HG03066 (cell line): ENCODE results near the gene SPTLC1.
A peak's percentile ranks its signal among the peaks of the same experiment; 100 is the strongest.
"Not testable (repeated sequence)": the region's sequence is repeated elsewhere in the genome, so short reads cannot be mapped to it uniquely, and the experiment has no call there.

Experiments
- ATAC-seq: cut with Tn5 transposase; IDR thresholded peaks from one replicate; pipeline ENCODE4 v1.9.1; 2021; ENCODE audit warnings: low read depth; ENCODE audit not compliant: unreplicated experiment

SPTLC1 gene

DNA sequence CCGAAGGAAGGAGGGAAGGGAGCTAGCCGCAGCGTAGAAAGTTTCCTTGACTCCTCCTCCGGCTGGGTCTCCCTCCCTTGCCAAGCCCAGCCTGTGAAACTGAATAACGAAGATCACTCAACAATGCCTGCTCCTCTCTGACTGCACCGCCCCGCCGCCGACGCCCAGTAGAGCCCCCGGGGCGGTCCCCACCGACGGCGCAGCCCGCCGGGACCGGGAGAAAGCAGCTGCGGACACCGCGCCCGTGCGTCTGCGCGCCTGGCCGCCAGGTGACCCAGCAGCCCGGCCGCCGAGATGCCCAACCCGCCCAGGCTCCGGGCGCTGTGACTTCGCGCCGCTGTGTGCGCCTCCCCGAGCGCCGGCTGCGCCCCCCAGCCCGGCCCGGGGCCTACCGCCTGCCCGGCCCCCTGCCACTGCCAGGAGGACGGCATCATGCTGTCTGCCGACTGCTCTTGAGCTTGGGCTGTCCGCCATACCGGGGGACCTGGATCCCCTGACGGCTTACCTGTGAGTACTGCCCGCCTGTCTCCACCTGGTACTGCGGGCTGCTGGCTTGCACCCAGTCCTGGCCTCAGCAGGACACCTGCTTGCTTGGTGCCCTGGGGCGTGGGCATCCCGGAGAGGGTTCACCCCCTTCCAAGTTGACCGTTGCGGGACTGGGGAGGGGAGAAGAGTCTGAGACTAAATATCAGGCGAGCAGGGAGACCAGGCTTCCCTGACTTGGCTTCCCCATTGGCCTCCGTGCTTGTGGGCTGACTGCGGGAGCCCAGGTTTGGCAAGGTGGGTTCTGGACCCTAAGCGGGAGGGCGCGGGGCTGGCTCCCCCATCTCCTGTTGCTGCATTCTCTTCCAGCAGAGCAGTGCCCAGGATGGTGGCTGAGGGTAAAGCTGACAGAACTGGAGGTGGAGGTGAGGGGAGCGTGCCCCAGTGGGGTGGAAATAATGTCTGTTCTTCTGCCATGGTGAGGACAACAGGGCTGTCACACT is 26.2 kb upstream of the SPTLC1 start:
- ATAC-seq, result no peak

DNA sequence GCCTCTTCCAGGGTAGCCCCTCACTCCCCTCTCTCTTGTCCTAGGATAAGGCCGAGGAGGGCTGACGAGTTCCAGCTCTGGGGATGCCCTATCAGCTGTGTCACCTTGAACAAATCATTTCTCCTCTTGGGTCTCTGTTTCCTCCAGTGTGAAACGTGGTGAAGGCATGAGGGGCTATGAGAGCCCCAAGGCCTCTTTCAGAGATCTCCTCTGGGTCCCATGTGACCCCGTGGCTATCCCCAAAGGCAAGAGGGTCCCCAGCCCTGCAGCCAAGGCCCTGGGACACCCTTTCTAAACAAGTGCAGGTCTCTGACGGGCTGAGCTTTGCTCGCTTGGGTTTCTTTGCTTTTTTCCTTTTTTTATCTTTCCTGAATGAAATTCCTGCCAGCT is 25.5 kb upstream of the SPTLC1 start:
- ATAC-seq, result no peak

DNA sequence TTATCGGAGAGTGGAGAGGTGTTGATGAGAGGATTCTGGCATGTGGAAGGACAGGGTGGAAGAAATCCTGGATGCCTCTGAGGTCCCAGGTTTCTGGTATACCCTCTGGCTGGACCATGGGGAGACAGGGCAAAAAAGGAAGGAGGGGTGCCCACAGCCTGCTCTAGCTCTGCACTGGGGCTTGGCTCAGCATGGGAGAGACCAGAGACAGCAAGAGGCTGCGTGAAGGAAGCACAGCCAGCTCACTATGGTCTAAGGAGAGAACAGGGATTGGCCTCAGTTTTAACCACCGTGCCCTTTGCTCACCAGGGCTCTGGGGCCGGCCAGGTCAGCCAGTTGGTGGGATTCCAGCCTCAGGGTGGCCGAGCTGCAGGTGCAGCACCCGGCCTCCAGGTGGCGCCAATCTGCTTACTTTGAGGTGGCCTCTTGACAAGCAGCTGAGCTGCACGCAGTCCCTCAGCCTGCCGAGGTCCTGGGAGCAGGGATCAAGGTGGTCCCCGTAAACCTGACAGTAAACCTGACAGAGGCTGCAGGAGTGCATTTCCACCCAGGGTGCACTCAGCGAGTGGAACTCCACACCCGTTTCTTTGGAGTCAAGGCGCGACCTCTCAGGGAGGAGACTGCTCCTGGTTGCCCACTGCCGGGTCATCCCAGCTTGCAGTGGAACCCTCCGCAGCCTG is 25.0 kb upstream of the SPTLC1 start:
- ATAC-seq, result no peak

DNA sequence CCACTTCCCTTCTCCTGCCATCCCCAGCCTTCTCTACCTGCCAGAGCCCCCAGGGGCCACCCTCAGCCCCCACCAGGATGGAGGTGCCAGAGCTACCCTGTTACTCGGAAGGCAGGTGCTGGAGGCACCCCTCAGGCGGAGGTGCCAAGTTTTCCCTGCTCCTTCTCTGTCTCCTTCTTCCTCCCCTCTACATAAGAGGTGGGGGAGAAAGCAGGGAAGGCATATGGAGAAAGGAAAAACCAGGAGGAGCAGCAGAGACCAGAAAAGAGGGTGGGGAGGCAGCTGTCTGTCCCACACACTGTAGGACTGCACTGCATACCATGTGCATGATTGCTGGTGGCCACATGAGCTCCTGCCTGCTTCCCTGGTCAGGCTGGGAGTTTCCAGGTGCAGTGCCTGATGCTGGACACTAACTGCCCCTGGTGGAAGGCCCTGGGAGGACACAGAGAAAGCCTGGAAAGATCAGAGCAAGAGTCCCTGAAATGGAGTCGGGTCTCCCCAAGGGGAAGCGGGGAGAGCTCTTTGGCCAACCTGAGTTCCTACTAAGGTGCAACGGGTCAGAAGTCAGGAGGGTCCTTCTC is 23.8 kb upstream of the SPTLC1 start:
- not testable (repeated sequence) for ATAC-seq

DNA sequence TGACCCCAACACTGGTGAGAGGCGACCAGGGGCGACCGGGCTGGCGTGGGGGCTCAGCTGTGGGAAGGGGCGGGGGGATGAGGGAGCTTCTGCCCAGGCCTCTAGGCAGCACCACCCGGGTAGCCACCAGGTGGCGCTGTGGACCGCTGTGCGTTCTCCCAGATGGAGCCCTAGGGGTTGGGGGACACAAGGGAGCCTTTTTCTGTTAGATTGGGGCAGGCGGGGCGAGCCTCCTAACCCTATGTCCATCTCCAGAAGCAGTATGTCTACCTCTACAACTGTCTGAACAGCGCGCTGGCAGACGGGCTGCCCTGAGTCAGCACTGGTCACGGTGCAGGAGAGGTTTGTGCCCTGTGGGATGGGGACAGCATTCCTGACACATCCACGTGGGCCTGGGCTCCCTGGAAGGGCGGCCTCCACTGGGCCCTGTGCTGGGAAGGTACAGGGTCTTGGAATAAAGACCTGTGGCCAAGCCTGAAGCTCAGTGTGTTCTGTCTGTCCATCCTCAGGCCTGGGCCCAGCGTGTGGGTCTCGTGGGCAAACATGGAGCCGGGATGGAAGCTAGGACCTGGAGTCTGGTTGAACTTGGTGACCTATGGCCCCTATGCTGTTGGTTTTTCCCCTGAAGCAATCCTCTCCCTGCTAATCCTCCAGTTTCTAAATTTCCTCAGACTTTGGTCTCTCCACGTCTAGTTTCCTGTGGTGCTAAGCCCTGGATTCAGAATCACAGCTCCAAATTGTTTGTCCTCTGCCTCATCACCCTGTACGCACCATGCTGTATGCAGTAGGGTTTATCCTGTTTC is 23.1 kb upstream of the SPTLC1 start:
- ATAC-seq, result no peak

DNA sequence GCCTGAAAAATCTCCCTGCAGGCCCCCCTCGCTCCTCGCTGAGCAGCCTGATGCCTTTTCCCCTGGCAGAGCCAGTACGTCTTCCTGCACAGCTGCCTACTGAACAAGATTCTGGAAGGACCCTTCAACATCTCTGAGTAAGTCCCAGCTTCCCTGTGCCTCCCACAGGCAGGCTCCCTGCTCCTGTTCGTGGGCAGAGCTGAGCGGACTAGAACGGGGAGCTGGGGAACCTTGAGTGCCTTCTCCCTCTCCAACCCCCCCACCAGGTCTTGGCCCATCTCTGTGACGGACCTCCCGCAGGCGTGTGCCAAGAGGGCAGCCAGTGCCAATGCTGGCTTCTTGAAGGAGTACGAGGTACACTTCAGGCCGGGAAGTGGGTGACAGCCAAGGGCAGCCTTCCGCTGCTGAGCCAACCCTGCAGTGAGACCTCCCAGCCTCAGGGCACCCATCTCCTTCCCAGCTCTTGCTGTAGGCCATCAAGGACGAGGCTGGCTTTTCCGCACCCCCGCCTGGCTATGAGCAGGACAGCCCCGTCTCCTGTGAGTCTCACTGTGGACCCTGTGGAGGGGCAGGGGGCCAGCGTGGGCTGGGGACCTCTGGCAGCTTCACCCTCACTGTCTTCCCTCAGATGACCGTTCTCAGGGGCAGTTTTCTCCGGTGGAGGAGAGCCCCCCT is 21.1 kb upstream of the SPTLC1 start:
- no peak for ATAC-seq

DNA sequence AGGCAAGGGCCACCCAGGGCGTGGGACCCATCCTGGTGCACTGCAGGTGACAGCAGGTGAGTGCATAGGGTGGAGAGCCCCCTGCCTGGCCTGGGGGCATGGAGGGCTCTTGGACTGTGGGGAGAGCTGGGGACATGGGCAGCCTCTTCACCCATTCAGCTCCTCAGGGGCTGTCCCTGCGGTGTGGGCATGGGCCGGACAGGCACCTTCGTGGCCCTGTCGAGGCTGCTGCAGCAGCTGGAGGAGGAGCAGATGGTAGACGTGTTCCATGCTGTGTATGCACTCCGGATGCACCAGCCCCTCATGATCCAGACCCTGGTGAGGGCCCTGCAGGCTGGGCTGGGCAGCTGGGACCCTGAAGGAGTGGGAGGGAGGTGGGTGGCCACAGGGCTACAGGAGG is 20.4 kb upstream of the SPTLC1 start:
- no peak for ATAC-seq

DNA sequence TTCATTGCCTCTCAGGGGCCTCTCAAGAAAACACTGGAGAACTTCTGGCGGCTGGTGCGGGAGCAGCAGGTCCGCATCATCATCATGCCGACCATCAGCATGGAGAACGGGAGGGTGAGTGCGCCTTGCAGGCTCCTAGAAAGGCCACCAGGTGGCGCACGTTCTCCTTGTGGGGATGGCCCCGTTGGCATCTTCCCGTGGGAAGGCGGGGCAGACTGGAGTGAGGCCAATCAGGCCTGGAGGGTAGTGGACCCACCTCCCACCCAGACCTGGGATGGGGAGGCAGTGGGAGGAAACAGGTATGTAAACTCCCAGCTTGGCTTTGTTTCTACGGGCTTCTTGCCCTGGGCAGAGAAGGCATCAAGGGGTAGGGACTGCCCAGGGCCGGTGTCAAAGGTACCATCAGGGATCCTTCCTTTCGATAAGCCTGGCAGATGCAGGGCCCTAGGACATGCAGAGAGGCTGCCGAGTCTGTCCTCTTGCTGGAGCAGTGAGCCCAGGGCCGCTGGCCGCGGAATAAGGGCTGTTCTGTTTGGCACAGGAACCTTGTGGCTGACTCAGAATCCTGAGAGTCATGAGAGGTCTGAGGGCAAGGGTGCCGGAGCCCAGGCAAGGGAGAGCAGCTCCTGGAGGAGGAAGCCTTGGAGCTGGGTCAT is 18.9 kb upstream of the SPTLC1 start:
- ATAC-seq, result peak; percentile 74

DNA sequence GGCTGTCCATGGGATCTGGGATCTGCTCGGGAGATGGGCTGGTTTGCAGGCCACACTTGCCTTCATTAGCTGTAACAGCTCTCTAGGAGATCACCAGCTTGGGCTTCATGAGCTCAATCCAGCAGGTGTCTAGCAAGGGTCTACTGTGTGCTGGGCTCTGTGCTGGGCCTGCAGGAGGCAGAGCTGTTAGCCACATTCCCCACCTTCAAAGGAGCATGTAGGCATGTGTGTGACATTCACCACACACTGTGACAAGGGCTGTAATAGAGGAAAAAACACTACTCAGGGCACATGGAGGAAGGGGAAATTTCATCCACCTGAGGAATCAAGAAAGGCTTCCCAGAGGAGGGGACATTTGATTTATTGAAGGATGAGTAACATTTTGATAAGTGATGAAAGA is 17.7 kb upstream of the SPTLC1 start:
- ATAC-seq, result not testable (repeated sequence)

DNA sequence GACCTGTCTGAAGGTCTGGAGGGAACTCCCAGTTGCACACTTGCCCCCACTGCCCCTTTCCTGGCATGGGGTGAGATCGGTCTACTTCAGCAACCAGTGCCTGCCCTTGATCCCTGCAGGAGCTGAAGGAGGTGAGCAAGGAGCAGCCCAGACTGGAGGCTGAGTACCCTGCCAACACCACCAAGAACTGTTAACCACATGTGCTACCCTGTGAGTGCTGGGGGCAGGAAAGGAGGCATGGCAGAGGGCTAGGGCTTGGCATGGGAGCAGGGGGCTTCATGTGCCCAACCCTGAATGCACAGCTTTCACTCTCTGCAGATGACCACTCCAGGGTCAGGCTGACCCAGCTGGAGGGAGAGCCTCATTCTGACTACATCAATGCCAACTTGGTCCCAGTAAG is 17.3 kb upstream of the SPTLC1 start:
- no peak for ATAC-seq

DNA sequence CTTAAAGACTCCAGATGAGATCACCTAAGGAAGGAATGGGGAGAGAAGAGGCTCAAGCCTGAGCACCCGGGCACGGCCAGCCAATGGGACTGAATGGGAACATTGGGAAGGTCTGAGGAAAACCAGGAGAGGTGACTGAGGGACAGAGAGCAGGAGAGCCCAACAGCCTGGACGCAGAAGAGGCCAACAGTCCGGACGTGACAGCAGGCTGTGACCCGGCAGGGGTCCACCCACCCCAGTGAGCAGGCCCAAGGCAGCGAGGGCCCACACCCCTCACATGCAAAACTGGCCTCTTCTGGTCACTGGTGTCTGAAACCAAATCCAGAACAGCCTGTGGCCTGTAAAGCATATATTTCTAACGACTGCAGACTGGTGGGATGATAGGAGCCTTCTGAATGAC is 7.6 kb upstream of the SPTLC1 start:
- no peak for ATAC-seq

DNA sequence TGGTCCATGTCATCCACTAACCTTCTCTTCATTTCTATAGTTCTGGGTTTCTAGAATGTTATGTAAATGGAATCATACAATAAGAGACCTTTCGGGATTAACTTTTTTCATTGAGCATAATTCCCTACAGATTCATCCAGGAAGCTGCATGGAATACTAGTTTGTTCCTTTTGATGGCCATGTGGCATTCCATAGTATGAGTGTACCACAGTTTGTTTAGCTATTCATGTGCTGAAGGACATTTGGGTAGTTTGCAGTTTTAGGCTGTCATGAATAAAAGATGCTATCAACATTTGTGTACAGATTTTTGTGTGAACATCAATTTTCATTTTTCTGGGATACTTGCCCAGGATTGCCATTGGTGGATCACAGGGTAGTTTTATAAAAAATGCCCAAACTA is 6.8 kb upstream of the SPTLC1 start:
- ATAC-seq, result no peak

DNA sequence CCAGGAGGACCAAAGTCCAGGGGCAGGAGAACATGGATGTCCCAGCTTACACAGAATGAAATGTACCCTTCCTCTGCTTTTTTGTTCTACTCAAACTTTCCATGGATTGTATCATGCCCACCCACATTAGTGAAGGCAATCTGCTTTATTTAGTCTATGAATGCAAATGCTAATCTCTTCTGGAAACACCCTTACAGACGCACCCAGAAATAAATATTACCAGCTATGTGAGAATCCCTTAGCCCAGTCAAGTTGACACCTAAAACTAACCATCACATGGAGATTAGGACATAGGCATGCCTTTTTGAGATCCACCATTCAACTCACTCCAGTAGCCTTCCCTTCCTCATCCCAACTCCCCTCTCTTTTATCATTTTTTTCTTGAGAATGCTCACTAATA is 6.1 kb upstream of the SPTLC1 start:
- no peak for ATAC-seq

DNA sequence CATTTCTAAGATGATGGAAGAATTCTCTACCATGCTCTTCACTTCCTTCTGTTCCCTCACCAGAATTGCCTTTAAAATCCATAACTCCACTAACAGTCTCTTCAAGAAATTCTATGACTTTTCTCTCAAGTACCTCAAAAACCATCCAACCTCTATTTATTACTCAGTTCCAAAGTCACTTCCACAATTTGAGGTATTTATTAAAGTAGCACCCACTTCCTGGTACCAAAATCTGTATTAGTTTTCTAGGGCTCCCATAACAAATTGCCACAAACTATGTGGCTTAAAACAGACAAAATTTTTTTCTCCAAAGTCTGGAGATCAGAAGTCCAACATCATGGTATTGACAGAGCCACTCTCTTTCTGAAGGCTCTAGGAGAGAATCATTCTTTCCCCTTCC is 4.9 kb upstream of the SPTLC1 start:
- no peak for ATAC-seq

DNA sequence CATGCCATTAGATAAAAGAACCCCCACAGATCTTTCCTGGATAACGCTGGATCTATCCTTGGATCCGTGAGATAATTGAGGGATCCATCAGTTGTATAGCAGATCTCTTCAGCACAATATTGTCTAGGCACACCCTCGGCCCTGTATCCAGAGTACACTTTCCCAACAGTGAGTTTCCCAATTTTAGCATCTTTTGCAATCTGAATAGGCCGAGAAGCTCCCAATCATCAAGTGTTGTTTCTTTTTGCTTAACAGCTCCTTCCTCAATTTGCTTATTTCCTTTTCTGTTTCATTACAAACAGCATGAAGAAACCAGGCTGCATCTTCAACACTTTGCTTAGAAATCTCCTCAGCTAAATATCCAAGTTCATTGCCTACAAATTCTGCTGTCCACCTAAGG is 4.4 kb upstream of the SPTLC1 start:
- ATAC-seq, result no peak

DNA sequence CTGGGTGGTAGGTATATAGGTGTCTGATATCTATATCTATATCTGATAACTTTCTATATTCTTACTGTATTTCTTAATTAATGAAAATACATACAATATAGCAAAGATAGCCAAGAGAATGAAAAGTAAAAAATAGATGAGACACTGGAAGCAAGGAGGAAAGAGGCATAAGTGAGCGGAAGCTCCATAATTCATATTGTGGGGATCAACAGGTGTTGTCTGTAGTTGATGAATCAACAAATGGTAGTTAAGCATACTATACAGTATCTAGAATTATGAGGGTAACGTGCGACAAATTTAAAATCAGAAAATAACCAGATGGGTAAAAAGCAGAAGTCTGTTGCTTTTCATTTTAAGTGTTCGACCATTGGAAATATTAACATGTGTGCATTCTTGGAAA is 7.1 kb downstream of the SPTLC1 start:
- no peak for ATAC-seq

DNA sequence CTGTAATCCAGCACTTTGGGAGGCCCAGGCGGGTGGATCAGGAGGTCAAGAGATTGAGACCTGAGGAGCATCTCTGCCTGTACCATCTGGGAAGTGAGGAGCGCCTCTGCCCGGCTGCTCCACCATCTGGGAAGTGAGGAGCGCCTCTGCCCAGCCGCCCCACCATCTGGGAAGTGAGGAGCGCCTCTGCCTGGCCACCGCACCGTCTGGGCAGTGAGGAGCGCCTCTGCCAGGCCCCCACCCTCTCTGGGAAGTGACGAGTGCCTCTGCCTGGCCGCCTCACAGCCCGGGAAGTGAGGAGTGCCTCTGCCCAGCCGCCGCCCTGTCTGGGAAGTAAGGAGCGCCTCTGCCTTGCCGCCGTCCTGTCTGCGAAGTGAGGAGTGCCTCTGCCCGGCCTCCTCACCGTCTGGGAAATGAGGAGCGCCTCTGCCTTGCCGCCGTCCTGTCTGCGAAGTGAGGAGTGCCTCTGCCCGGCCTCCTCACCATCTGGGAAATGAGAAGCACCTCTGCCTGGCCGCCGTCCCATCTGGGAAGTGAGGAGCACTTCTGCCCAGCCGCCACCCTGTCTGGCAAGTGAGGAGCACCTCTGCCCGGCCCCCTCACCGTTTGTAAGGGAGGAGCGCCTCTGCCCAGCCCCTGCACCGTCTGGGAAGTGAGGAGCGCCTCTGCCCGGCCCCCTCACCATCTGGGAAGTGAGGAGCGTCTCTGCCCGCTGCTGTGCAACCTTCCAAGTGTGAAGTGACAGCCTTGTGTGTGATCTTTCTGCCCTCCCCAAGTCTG is 9.6 kb downstream of the SPTLC1 start:
- ATAC-seq, result not testable (repeated sequence)

DNA sequence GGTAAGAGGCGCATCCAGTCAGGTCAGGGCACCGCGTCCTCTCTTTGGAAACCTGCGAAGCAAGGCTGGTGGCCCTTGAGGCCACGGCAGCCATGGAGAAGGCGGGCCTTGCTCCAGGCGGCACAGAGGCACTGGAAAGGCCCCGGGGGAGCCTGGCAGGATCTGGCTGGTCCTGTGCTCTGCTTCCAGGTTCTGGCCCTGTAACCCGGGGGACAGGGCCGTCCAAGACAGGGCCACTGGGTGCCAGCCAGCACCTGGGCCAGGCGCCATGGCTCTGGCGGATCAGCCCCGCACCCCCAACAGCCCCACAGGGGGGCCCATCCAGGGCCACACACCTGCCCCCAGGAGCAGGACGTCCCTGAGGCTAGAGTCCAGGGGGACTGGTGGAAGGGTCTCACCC is 11.6 kb downstream of the SPTLC1 start:
- ATAC-seq, result not testable (repeated sequence)
